ENCODE results near the gene SORCS3.

SORCS3 gene

DNA sequence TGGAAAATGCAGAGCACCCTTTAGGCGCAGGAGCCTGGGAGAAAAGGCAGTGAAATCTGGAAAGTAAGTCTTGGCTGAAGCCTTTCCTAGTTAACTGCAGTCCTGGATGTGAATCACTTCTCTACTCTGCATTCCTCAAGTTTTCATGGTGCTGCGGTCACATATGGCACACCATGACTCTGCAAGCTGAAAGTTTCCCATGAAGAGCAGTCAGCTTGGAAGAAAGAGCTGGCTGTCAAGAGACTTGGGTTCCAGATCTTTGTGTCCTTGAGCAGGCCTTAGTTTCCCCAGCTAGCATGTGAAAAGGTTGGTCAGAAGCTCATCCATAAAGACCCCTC, 548.3 kb downstream of the SORCS3 start:
- TF ChIP-seq, protein P1, sequence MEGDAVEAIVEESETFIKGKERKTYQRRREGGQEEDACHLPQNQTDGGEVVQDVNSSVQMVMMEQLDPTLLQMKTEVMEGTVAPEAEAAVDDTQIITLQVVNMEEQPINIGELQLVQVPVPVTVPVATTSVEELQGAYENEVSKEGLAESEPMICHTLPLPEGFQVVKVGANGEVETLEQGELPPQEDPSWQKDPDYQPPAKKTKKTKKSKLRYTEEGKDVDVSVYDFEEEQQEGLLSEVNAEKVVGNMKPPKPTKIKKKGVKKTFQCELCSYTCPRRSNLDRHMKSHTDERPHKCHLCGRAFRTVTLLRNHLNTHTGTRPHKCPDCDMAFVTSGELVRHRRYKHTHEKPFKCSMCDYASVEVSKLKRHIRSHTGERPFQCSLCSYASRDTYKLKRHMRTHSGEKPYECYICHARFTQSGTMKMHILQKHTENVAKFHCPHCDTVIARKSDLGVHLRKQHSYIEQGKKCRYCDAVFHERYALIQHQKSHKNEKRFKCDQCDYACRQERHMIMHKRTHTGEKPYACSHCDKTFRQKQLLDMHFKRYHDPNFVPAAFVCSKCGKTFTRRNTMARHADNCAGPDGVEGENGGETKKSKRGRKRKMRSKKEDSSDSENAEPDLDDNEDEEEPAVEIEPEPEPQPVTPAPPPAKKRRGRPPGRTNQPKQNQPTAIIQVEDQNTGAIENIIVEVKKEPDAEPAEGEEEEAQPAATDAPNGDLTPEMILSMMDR (IDR thresholded peaks at IDR 0.05; ENCODE audit: insufficient read depth, low read depth, low read length, missing control alignments): no peak
- H3K4me3 ChIP-seq (ENCODE audit: low read length): no peak overlapping the region
- DNase-seq (ENCODE audit: low read depth): peak; percentile 21

GRCh38 chr10:105192146-105192545, 551.1 kb downstream of the SORCS3 start:
- no peak overlapping the region for H3K4me3 ChIP-seq (ENCODE audit: low read length)
- TF ChIP-seq, protein P1 (IDR thresholded peaks at IDR 0.05; ENCODE audit: insufficient read depth, low read depth, low read length, missing control alignments): no peak
- peak; percentile 50 for DNase-seq (ENCODE audit: low read depth)

DNA sequence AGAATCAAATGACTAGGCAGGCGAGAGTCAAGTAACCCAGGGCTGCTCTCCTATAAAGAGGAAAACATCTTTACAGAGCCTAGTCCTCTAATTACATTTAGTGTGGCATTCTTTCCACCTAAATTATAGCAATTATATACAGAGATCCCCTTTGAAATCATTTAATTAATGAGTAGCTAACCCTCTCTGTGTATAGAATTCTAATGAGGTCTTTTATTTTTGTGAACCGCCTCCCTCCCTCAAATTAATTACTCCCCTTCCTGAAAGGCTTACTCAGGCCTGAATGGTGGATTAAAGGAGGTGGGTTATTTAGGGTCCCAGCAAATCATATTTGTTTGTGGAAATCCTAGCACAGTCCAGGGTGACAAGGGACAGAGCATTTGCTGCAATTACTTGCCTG, 551.8 kb downstream of the SORCS3 start:
- TF ChIP-seq, protein P1 (IDR thresholded peaks at IDR 0.05; ENCODE audit: insufficient read depth, low read depth, low read length, missing control alignments): no peak
- no peak overlapping the region for H3K4me3 ChIP-seq (ENCODE audit: low read length)
- DNase-seq (ENCODE audit: low read depth): no peak

DNA sequence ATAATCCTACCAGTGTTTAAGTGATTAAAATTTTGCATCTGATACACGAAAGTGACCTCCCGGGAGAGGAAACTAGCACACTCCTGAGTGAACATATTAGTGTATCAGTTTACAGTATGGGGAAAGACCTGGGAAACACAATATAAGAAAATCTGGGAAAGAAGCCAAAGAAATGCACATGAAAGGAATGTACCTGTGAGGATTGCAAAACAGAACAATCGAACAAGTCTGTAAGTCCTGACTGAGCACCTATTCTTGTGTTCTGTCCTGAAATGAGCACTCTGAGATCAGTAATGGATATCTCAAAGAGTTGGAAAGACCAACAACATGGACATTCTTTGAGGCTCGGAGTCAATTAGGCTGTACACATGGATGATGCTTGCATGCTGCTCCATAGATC, 554.7 kb downstream of the SORCS3 start:
- peak; percentile 89 for DNase-seq (ENCODE audit: low read depth)
- TF ChIP-seq, protein P1 (IDR thresholded peaks at IDR 0.05; ENCODE audit: insufficient read depth, low read depth, low read length, missing control alignments): no peak

DNA sequence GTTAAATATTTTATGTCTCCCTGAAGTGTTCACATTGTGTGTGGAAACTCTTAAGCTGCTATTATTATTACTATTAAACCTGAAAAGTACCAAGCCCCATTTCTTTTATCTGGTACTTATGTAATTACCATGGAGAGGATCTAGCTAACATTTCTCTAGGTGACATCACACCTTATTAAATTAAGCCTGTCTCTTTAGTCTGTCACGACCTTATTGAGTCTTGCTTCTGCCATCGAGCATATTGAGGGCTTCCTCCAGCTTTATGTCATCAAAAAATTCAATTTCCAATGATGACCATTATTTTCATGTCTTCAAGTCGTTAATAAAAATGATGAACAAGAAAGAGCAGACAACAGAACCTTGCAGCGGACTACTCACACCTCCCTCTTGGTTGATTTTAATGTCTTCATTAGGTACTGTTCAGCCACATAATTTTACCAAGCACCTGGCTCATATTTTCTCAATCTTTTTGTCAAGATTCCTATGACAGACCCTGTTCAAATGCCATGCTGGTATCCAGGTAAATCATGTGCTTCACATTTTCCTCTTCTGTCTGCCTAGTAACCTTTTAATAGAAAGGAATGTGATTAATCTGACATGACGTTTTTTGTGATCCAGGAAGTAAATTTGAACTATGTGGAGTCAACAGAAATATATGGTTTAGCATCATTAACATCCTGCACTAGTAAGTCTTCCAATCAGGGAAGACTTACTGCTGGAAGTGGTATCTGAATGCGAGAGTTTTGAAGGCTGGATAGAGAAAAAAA, 556.7 kb downstream of the SORCS3 start:
- no peak overlapping the region for H3K4me3 ChIP-seq (ENCODE audit: low read length)
- TF ChIP-seq, protein P1 (IDR thresholded peaks at IDR 0.05; ENCODE audit: insufficient read depth, low read depth, low read length, missing control alignments): no peak
- no peak for DNase-seq (ENCODE audit: low read depth)

More for the DNA sequence above, 554.7 kb downstream of the SORCS3 start:
- H3K4me3 ChIP-seq (ENCODE audit: low read length): no peak overlapping the region

DNA sequence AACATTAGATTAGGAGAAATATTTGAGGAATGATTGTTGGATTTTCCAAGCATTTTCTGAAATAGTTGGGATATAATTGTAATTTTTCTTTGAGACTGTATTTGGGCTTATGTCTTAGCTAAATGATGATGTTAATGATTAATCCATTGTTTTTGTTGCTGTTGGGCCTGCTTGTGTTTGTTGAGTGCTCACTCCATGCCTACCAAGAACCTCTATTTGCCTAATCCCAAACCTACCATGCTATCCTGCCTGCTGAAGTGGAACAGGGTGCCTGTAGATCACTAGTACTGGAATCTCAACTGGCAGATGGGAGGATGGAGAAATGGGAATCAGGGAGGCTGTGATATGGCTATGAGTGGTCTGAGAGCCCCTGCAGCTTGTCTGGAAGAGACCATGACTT, 565.5 kb downstream of the SORCS3 start:
- no peak overlapping the region for H3K4me3 ChIP-seq (ENCODE audit: low read length)
- TF ChIP-seq, protein P1 (IDR thresholded peaks at IDR 0.05; ENCODE audit: insufficient read depth, low read depth, low read length, missing control alignments): no peak

DNA sequence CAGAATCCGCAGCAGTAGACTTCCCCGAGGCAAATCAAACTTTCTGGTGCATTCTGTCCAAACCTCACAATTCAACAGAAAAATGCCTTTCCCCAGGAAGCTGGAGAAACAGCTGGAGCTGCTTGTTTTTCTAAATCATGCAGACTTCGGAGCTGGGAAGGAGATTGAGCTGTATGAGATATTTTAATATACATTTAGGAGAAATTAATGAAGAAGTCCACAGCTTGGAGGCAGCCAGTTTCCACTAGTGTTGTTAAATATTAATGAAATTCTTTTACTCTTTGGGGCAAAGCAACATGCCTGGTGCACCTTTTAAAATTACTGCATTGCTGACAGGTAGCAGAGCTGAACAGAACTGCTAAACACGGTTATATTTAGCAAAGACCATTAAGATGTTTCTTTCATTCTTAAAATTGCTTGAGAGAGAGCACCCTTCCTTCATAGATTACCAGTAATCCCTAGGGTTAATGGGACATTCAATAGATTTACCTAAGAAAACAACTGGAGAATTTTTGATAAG, 566.4 kb downstream of the SORCS3 start:
- no peak for DNase-seq (ENCODE audit: low read depth)
- no peak overlapping the region for H3K4me3 ChIP-seq (ENCODE audit: low read length)
- TF ChIP-seq, protein P1 (IDR thresholded peaks at IDR 0.05; ENCODE audit: insufficient read depth, low read depth, low read length, missing control alignments): no peak

More for the DNA sequence above, 565.5 kb downstream of the SORCS3 start:
- no peak for DNase-seq (ENCODE audit: low read depth)

All from epithelial cell of esophagus (primary cell).